ENCODE data around the gene SCML2. TPM values are rescaled to one million over a fixed set of nuclear protein-coding genes. Genes with fewer than 3 reads are reported as not detected.
"Not testable (repeated sequence)": the region's sequence is repeated elsewhere in the genome, so short reads cannot be mapped to it uniquely, and the experiment has no call there.

The SCML2 gene
- total RNA-seq, 1 donor from 2014 or later: 0.92 TPM

DNA sequence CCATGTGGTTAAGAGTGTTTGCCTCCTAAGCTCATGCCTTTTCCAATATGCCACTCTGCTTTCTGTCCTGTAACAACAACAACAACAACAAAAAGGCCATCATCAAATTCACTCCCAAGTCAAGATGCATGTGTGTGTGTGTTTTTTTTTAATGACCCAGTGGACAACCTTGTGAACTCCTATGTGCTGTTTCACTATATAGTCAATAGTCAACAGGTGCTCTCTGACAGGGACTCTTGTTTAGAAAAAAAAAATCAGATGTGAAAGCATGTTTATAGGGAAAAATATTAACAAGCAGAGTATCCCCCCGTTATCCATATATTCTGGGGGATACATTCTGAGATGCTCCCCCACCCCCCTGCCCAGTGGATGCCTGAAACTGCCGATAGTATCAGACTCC is 83.2 kb downstream of the SCML2 start:
- DNase-seq (ENCODE audit: low spot score): no peak

DNA sequence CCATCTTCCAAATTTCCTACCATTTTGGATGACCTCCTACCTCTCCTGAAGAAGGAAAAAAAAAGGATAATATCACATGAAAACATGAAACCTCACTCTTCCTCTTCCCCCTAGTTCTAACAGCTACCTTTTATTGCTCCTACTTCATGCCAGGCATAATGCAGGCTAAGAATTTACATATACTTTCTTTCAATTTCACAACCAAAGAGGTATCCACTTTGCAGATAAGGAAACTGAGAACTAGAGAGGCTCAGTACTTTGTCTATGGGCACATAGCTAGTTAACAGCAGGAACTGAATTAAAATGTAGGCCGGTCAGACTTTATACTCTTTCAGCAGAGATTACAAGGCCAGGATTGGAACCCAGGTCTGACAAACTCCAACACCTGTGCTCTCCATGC is 99.4 kb downstream of the SCML2 start:
- DNase-seq (ENCODE audit: low spot score): no peak

DNA sequence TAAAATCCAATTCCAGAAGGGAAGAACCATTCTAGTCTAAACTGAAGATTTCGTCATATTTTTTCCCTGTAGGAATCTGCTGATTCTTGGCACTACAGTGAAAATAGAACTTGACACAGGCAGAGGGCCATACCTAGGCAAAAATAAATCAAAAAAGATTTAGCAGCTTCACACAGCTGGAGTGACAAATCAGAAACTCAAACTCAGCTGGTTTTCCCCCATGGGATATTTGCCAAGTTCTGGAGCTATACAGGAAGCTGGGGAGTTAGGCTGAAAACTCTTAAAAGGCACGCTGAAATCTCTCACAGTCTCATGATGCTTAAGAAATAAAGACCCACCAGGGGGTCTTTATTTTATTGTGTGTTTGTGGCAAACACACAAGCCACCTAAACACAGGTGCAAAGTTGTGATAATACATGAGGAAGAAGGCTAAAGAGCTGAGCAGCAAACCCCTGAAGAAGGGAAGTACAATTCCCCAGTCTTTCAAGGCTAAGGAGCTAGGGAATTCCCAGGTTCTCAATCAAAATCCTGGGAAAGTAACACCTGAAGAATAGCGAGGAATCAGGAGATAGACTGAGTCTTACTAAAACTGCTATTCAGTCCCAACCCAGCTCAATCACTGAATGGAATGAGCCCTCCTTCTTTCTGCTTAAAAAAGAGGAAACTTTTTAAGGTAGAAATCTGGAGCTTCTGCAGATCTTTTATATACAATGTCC is 101.7 kb downstream of the SCML2 start:
- DNase-seq (ENCODE audit: low spot score): no peak

DNA sequence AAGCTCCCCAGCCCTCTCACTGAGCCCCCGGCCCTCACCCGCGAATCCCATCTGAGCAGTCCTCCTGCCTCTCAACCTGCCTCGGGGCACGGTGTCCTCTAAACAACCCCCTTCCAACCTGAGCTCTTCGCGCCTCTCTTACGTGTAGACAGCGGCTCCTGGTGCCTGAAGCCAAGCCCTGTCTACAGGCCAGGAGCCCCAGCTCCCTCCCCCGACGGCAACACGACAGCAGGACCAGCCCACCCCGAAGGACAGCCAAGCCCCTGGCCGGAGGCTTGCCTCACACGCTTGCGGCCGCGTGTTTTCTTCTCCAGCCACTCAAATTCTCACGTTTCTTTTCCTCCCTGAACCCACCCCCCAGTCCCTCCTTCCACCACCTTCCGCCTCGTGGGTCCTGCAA is 124.8 kb downstream of the SCML2 start:
- DNase-seq (ENCODE audit: low spot score): not testable (repeated sequence)

DNA sequence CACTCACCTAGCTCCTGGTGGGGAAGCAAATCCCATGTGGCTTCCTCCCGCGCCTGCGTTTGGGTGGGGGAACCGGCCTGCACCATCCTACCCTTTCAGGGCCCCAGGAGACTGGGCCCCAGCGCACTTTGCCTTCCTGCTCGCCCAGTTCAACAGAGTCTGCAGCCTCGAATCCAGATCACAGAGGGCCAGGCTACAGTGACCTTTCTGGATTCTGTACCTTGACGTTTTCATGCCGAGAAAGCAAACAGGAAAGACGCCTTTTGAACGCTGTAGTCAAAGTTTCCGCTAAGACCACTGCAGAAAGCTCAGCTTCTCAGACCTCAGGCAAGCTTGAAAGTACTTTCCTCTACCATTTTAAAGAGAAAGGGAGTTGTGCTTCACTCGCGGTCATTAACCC is 126.4 kb downstream of the SCML2 start:
- DNase-seq (ENCODE audit: low spot score): no peak

DNA sequence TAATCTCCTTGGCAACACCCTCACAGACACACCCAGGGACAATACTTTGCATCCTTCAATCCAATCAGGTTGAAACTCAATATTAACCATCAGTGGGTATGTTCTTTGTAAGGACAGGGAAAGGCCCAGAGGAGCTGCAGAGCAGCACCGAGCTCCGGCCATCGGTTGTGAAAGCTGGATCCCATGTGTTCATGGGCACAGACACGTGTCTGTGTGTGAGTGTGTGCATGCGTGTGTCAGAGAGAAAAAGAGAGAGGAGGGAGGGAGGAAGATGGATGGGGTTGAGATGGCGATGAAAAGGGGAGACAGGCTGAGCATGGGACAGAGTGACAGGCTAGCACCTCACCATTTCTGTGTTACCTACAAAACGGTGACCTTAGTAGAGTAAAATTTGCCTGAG is 127.0 kb downstream of the SCML2 start:
- DNase-seq (ENCODE audit: low spot score): no peak

DNA sequence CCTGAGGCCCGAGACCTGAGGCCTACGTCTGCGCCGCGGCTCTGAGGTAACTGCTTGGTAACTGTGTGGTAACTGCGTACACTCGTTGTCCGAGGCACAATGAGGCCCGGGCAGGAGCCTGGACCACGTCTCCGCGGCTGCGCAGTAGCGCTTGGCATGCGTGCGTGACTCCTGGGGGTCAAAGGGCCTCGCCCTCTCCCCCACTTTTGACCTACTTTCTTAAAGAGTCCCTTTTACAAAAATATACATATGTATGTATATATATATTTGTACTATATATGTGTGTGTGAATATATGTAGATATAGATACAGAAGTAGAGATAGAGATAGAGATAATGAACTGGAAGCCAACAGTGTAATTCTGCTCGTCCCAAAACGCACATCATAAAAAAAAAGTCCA is 133.7 kb downstream of the SCML2 start, which contains the start of gene BEND2:
TSS of gene BEND2 (minus strand) at position 101 of the 400 bp plus-strand sequence. CDS start 136 bp downstream, outside the sequence.
- DNase-seq (ENCODE audit: low spot score): no peak

DNA sequence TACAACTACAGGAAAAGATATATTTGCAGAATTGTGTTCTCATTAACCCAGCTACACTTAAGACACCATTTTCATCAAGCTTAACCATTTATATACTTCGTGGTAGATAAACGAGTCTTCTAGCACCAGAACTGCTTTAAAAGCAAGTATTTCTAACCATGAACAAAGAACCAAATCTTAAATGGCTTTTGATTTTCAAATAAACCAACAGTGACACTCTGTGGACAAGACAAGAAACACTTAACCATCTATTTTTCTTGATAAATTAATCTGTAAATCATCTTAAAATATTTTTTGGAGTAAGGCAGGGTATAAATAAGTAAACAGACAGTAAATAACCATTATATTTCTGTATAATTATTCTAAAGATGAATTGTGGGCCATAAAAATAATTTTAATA is 144.0 kb downstream of the SCML2 start:
- no peak for DNase-seq (ENCODE audit: low spot score)

DNA sequence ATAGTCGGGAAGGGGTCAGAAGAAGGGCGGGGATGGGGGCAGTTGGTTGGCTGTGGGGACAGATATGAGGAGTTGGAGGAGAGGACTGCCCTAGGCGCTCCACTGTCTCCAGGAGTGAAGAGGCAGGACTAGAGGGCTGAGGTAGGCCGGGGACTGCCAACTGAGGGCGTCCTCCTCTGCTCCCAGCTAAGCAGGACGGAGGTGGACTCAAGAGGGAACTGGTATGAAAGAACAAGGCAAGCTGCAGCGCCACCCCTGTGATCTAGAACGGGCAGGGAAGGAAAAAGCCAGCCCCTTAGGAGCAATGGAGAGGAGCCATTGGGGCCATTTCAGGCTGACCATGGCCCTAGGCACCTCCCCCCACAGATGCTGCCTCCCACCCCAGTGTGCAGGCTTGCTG is 147.8 kb downstream of the SCML2 start:
- DNase-seq (ENCODE audit: low spot score): no peak

DNA sequence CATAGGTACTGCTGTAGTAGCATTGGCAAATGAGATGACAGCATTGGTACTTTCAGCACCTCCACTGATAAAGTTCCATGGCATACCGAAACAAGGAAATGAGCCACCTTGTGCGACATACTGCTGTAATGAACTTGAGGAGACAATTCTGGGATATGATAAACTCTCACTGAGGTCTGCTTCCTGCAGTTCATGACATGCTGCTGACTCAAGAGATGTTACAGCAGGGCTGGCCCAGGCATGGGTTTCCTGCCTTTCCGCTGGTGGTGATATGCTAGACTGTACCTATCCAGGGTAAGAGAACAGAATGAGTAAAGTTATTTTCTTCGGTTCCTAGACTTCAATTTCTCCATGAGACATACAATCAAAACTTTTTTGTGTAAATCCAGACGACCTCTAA is 150.9 kb downstream of the SCML2 start:
- no peak for DNase-seq (ENCODE audit: low spot score)

DNA sequence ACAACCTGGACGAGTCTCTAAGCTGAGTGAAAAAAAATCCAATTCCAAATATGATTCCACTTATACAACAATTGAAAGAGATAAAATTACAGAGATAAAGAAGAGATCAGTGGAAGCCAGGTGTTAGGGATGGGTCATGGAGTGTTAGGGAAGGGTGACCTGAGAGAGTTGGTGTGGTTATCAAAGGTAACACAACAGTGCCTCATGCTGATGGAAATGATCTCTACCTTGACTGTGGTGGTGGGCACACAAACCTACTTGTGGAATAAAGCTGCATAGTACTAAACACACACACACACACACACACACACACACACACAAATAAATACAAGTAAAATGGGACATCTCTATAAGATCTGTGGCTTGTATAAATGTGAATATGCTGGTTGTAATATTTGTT is 159.8 kb downstream of the SCML2 start:
- no peak for DNase-seq (ENCODE audit: low spot score)

Other genes starting within 250 kb of the SCML2 start
- not detected for gene BEND2, start 133.8 kb downstream of the SCML2 start, total RNA-seq
- 12.1 TPM for gene CDKL5, start 70.9 kb upstream of the SCML2 start, total RNA-seq